Measurements from ENCODE around the gene VSTM4. TPM values are rescaled to one million over a fixed set of nuclear protein-coding genes. Genes with fewer than 3 reads are reported as not detected.

The VSTM4 gene
- total and polyA plus RNA-seq, 2 of the 4 experiments (the other 2 are of a cell fraction), result 2.4 to 2.9 TPM

DNA sequence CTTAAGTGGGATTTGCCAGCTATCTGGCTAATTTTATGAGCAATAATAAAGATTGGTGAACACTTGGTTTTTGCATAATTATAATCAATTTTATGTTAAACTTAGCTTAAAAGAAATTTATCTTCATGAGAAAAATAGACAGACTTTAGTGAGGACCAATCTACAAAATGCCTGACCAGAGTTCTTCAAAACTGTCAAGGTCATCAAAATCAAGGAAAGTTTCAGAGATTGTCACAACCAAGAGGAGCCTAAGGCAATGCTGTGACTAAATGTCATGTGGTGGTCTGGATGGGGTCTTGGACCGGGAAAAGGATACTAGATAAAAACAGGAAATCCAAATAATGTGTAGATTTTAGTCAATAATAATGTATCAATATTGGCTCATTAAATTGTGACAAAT, 36.2 kb upstream of the VSTM4 start:
- no peak for DNase-seq
- Histone ChIP-seq H3K4me2 (ENCODE audit: low read depth, low read length) (no peak overlapping the region), H3K56ac (ENCODE audit: extremely low read depth, insufficient read depth, low read length) (no peak overlapping the region), H3K36me3 (ENCODE audit: control insufficient read depth, insufficient read depth, low read length) (no peaks in the 10 kb centered on the region), H2AK9ac (replicated peaks; ENCODE audit: low read depth, low read length, poor library complexity) (no peak overlapping the region), H3K79me1 (ENCODE audit: low read depth in 1 of 2, low read length in 2 of 2) (no peaks in the 10 kb centered on the region), H3K18ac (ENCODE audit: low read depth, low read length) (no peak overlapping the region), H4K91ac (ENCODE audit: insufficient read depth, low read depth, low read length) (no peak overlapping the region), H4K5ac (ENCODE audit: low read depth, low read length) (no peak overlapping the region), H3K4me1 (ENCODE audit: control insufficient read depth, insufficient read depth, low read length) (peaks cover 4% of the 10 kb centered on the region), H3K23ac (ENCODE audit: low read depth, low read length) (no peak overlapping the region), H3K9me1 (ENCODE audit: insufficient read depth, low read length) (peaks cover 8% of the 10 kb centered on the region), H3K27ac (ENCODE audit: insufficient read depth, low read length) (no peak overlapping the region), H2BK15ac (ENCODE audit: low read depth, low read length) (no peak overlapping the region), H3K14ac (replicated peaks; ENCODE audit: low read depth, low read length) (no peak overlapping the region), H4K8ac (ENCODE audit: low read depth in 2 of 2, low read length in 2 of 2) (no peak overlapping the region), H4K20me1 (ENCODE audit: insufficient read depth, low read length) (no peaks in the 10 kb centered on the region), H3K9me3 (ENCODE audit: control insufficient read depth, insufficient read depth, low read length) (no peaks in the 10 kb centered on the region; the same call in 1 of the 2 replicates), H2BK20ac (ENCODE audit: low read depth, low read length) (no peak overlapping the region), H2BK5ac (ENCODE audit: low read depth, low read length, poor library complexity, severe bottlenecking) (no peak overlapping the region), H3K4me3 (ENCODE audit: insufficient read depth, low read depth, low read length) (no peak overlapping the region), H3K9ac (ENCODE audit: low read depth, low read length) (no peak overlapping the region), H3K27me3 (ENCODE audit: control insufficient read depth, insufficient read depth, low read length) (no peaks in the 10 kb centered on the region), H2BK120ac (ENCODE audit: low read depth, low read length) (no peak overlapping the region), H2AFZ (replicated peaks; ENCODE audit: low read length, poor library complexity) (no peak overlapping the region), H3K4ac (ENCODE audit: low read depth, low read length) (no peak overlapping the region), H2AK5ac (ENCODE audit: low read depth, low read length) (no peak overlapping the region)
- dilution Hi-C loops (cut with HindIII; ENCODE audit: low sequenced_read_pairs, unreplicated experiment), result no loop called here
- in situ Hi-C loops (cut with MboI; ENCODE audit: low sequenced_read_pairs), result no loop called here
- POLR2A ChIA-PET (ENCODE audit: unreplicated experiment), result no interaction called here
- intact Hi-C loops (cut with micrococcal nuclease), result no loop called here
- no TSS peak for BruUV-seq (replicated peaks)
- CTCF ChIA-PET, result interaction anchor here (0.9 to 1.1 kb wide), 3 partner anchors 10 to 12 kb away, joined by 3 to 4 read pairs (median 3); no protein-coding TSS in a partner anchor
- ATAC-seq (ENCODE audit: low read depth), result no peak
- TF ChIP-seq MAFK (IDR thresholded peaks at IDR 0.05; ENCODE audit: low read depth, low read length), result peak; percentile 79
- no peak for TF ChIP-seq FOS (IDR thresholded peaks at IDR 0.05; ENCODE audit: low read depth, low read length)
- WGBS, 2 experiments (ENCODE audit: extremely low coverage in 2 of 2, insufficient read length in 1 of 2), result no CpG with 5 or more reads among the region's 1 CpG
